ENCODE results near the gene UBE2I.
"Not testable (repeated sequence)": the region's sequence is repeated elsewhere in the genome, so short reads cannot be mapped to it uniquely, and the experiment has no call there.

UBE2I gene

GRCh38 chr16:1293921-1294656 lies 15.3 kb upstream of the UBE2I start:
- no peak for DNase-seq

- no peak for DNase-seq
These were observed 14.0 kb upstream of the UBE2I start for GRCh38 chr16:1295465-1295864.

GRCh38 chr16:1296688-1297017 lies 12.8 kb upstream of the UBE2I start:
- DNase-seq = not testable (repeated sequence)

GRCh38 chr16:1297018-1297696 lies 12.3 kb upstream of the UBE2I start:
- DNase-seq = peak; percentile 58

GRCh38 chr16:1298406-1298805 lies 11.0 kb upstream of the UBE2I start:
- no peak for DNase-seq

- no peak for DNase-seq
These were observed 10.2 kb upstream of the UBE2I start for GRCh38 chr16:1299012-1299867.

- no peak for DNase-seq
These were observed 9.6 kb upstream of the UBE2I start for GRCh38 chr16:1299868-1300203.

- DNase-seq = peak; percentile 52
These were observed 8.6 kb upstream of the UBE2I start for GRCh38 chr16:1300664-1301476.

- no peak for DNase-seq
These were observed 7.9 kb upstream of the UBE2I start for GRCh38 chr16:1301562-1301961.

- DNase-seq = no peak
These were observed 3.6 kb upstream of the UBE2I start for GRCh38 chr16:1305823-1306222.

GRCh38 chr16:1306334-1306733 lies 3.1 kb upstream of the UBE2I start:
- no peak for DNase-seq

- no peak for DNase-seq
These were observed 1.1 kb upstream of the UBE2I start for GRCh38 chr16:1308036-1308976.

GRCh38 chr16:1309888-1310831 lies 724 bp downstream of the UBE2I start:
- peak; percentile 54 for DNase-seq

- DNase-seq = peak; percentile 24
These were observed 1.4 kb downstream of the UBE2I start for GRCh38 chr16:1310832-1311200.

GRCh38 chr16:1311212-1311737 lies 1.8 kb downstream of the UBE2I start:
- DNase-seq = no peak

- DNase-seq = no peak
These were observed 2.5 kb downstream of the UBE2I start for GRCh38 chr16:1311738-1312466.

- DNase-seq = no peak
These were observed 3.0 kb downstream of the UBE2I start for GRCh38 chr16:1312467-1312816.

GRCh38 chr16:1312903-1313302 lies 3.5 kb downstream of the UBE2I start:
- no peak for DNase-seq

GRCh38 chr16:1313721-1314369 lies 4.4 kb downstream of the UBE2I start:
- no peak for DNase-seq

Measured in EL (cell line).